ENCODE measurements around the gene ST6GALNAC4. TPM values are rescaled to one million over a fixed set of nuclear protein-coding genes. Genes with fewer than 3 reads are reported as not detected.
"Not testable (repeated sequence)": the region's sequence is repeated elsewhere in the genome, so short reads cannot be mapped to it uniquely, and the experiment has no call there.

ST6GALNAC4 gene
- total RNA-seq, 1 donor from 2014 or later, result 27.4 TPM

DNA sequence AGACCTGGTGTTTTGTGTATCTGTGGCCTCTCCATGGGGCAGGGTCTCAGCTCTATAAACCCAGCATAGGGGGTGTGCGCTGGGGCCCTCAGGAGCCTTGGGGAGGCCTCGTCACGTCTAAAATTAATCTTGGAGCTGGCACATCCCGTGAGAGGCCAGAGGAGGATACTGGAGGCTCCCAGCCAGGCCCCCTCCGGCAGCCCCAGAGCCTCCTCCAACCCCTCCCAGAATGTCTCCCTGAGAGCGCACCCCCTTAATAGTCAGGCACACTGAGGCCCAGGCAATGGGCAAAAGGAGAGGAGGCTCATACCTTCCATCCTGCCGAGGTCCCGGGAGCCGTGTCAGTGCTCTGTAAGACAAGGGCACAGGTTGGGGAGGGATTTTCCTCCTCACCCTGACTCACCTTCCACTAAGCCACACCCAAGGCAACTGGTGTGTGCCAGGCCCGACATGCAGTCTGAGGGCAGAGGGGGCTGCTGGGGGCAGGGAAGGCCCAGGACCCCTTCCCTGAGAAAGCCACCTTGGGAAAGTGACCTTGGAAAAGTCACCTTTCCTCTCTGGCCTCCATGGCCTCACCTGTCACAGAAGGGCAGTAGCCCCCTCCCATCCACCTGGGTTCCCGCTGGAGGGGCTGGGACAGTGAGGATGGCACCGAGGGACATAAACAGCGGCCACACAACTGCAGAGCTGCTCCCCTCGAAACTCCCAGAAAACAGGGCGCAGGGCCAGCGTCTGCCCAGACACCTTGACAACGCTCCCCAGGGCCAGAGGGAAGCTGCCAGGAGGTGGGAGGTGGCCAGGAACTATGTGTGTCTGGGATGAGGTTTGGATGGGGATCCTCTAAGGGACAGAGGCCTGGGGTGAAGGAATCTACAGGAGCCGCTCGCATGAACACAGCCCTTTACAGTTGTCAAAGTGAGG, 42.3 kb downstream of the ST6GALNAC4 start:
- H3K4me3 ChIP-seq (ENCODE audit: low read depth, low read length), result no peak overlapping the region
- TF ChIP-seq, protein P1, sequence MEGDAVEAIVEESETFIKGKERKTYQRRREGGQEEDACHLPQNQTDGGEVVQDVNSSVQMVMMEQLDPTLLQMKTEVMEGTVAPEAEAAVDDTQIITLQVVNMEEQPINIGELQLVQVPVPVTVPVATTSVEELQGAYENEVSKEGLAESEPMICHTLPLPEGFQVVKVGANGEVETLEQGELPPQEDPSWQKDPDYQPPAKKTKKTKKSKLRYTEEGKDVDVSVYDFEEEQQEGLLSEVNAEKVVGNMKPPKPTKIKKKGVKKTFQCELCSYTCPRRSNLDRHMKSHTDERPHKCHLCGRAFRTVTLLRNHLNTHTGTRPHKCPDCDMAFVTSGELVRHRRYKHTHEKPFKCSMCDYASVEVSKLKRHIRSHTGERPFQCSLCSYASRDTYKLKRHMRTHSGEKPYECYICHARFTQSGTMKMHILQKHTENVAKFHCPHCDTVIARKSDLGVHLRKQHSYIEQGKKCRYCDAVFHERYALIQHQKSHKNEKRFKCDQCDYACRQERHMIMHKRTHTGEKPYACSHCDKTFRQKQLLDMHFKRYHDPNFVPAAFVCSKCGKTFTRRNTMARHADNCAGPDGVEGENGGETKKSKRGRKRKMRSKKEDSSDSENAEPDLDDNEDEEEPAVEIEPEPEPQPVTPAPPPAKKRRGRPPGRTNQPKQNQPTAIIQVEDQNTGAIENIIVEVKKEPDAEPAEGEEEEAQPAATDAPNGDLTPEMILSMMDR (conservative IDR thresholded peaks at IDR 0.05; ENCODE audit: low read depth, low read length), result no peak
- no peak for DNase-seq (ENCODE audit: low read depth)

DNA sequence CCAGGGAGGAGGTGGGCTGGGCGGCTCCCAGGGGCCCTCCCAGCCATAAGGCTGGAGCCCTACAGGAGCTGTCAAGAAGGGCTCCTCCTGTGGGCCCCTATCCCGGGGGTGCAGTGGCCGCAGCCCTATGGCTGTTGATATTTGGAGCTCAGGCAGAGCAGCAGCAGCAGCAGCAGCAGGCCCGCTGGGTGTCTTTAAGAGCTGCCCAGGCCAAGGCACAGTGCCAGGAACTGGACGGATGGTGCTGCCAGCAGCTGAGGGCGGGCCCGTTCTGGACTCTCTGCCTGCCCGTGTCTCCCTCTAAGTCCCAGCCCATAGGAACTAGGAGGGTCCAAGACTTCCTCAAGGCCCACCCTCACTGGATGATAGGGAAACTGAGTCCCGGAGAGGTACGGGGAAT, 43.0 kb downstream of the ST6GALNAC4 start:
- TF ChIP-seq, protein P1 (conservative IDR thresholded peaks at IDR 0.05; ENCODE audit: low read depth, low read length), result no peak
- H3K4me3 ChIP-seq (ENCODE audit: low read depth, low read length), result no peak overlapping the region
- no peak for DNase-seq (ENCODE audit: low read depth)

DNA sequence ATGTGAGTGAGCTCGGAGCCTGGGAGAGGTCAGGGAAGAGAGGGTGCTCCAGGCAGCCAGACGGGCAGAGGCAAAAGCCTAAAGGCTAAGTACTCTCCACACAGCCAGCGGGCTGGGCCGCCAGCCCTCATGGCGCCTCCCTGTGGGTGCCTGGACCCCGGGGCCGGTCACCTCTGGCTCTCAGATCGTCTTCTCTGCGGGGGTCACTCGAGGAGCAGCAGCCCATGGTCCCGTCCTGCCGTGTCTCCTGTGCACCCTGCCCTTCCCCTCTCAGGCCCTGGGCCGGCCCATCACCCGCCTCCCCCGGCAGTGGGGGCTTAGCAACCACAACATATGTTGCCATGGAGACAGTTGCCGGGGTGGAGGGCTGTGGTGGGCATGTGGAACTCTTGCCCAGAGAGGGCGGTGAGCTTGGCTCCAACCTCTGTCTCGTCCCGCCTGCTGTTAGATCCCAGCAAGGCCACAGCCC, 43.6 kb downstream of the ST6GALNAC4 start:
- TF ChIP-seq, protein P1 (conservative IDR thresholded peaks at IDR 0.05; ENCODE audit: low read depth, low read length), result no peak
- H3K4me3 ChIP-seq (ENCODE audit: low read depth, low read length), result no peak overlapping the region
- DNase-seq (ENCODE audit: low read depth), result no peak

DNA sequence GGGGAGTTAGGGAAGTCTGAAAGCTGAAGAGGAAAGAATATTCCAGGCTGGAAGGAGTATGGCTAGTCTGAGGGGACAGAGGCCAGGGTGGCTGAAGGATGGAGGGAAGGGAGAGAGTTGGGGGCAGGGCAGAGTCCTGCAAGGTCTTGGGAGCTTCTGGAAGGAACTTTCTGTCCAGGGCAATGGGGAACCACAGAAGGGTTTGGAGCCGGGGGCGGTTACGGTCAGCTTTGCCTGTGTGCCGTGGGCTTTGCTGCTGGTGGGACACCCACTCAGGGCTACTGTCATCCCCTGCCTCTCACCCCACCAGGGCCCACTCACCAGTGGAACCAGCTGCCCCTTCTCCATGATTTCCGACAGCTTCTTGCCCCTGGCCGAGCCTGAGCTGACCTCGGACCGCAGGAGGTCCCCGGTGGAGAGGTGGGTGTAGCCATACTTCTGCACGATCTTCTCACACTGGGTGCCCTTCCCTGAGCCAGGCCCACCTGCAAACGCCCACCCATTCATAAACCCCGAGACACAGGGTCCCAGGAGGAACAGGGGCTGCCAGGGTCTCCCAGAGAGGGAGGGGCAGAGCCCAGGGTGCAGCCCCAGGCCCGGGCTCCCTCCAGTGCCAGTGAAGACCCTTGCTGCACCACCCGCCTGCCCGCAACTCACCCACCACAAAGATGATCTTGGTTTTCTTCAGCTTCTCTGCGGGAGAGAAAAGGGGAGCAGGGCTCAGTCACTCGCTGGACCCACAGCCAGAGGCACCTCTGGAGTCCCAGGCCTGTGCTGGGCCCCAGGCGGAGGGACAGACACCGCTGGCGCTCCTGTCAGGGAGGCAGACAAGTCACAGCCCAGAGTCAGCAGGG, 44.2 kb downstream of the ST6GALNAC4 start:
- TF ChIP-seq, protein P1 (conservative IDR thresholded peaks at IDR 0.05; ENCODE audit: low read depth, low read length), result no peak
- DNase-seq (ENCODE audit: low read depth), result no peak
- H3K4me3 ChIP-seq (ENCODE audit: low read depth, low read length), result no peak overlapping the region

DNA sequence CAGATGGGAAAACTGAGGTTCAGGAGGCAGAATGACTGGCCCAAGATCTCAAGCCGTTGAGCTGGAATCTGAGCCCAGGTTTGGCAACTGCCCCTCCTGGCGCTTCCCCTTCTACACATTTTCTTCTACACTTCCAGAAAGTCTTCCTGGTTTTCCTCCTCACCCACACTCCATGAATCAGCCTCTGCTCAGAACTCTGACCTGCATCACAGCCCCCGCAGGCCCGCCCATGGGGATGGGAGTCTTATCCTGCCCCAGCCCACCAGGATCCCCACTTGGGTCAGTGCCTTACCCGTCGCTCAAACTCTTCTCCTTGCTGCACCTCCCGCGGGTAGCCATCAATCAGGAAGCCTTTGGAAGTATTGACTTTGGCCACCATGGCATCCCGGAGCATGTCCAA, 45.3 kb downstream of the ST6GALNAC4 start:
- DNase-seq (ENCODE audit: low read depth), result no peak
- TF ChIP-seq, protein P1 (conservative IDR thresholded peaks at IDR 0.05; ENCODE audit: low read depth, low read length), result no peak
- H3K4me3 ChIP-seq (ENCODE audit: low read depth, low read length), result no peak overlapping the region

DNA sequence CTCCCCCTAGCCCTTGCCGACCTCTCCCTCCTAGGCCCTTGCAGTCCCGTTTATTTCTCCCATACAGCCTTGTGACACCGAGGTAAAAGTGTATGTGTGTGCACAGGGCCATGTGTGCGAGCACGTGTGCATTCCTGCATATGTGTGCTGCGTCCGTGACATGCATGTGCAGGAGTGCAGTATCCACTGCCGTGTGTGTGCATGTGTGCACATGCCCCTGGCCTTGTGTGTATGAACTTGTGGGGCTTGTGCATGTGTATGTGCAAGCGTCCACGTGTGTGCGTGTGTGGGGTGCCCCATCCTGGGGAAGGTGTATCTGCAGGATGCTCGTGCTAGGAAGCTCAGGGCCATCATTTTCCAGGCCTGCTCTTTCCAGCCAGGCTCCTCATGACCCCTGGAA, 46.0 kb downstream of the ST6GALNAC4 start:
- H3K4me3 ChIP-seq (ENCODE audit: low read depth, low read length), result no peak overlapping the region
- TF ChIP-seq, protein P1 (conservative IDR thresholded peaks at IDR 0.05; ENCODE audit: low read depth, low read length), result no peak
- no peak for DNase-seq (ENCODE audit: low read depth)

DNA sequence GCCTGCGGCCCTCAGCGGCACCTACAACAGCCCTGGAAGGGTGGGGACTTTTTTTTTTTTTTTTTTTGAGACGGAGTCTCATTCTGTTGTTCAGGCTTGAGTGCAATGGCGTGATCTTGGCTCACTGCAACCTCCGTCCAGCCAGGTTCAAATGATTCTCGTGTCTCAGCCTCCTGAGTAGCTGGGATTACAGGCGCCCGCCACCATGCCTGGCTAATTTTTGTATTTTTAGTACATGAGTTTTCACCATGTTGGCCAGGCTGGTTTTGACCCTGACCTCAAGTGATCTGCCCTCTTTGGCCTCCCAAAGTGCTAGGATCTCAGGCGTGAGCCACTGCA, 46.7 kb downstream of the ST6GALNAC4 start:
- not testable (repeated sequence) for H3K4me3 ChIP-seq (ENCODE audit: low read depth, low read length); DNase-seq (ENCODE audit: low read depth)
